Loucy (cell line): ENCODE data around the gene PCBP2.

Source experiments
- H2AFZ ChIP-seq: fragments of 200-600 bp; sonication (generic); 2 replicates; pipeline ENCODE4 v1.6.0; 2016; ENCODE audit warnings: antibody characterized with exemption, mild to moderate bottlenecking, low read length, moderate library complexity
- H3F3A ChIP-seq: fragments of 200-600 bp; 2 replicates; pipeline ENCODE4 v1.6.0; 2016; ENCODE audit warnings: antibody characterized with exemption, low read depth, mild to moderate bottlenecking
- H3K27me3 ChIP-seq: fragments of 200-600 bp; sonication (generic); 2 replicates; pipeline ENCODE4 v1.6.1; 2014; ENCODE audit warnings: low read length, mild to moderate bottlenecking; ENCODE audit not compliant: insufficient read depth, poor library complexity, severe bottlenecking
- H3K36me3 ChIP-seq: fragments of 200-600 bp; sonication (generic); 2 replicates; pipeline ENCODE4 v1.6.1; 2016; ENCODE audit warnings: low read length; ENCODE audit not compliant: insufficient read depth
- H3K4me1 ChIP-seq: fragments of 200-600 bp; sonication (generic); 2 replicates; pipeline ENCODE4 v1.5.1; 2014; ENCODE audit warnings: low read length, mild to moderate bottlenecking; ENCODE audit not compliant: insufficient read depth, poor library complexity, severe bottlenecking
- H3K4me2 ChIP-seq: fragments of 200-600 bp; sonication (generic); 2 replicates; pipeline ENCODE4 v1.6.0; 2014; ENCODE audit warnings: antibody characterized with exemption, low read length, low read depth, mild to moderate bottlenecking; ENCODE audit not compliant: poor library complexity, severe bottlenecking
- H3K4me3 ChIP-seq: fragments of 200-600 bp; sonication (generic); 2 replicates; pipeline ENCODE4 v1.5.1; 2014; ENCODE audit warnings: low read length, mild to moderate bottlenecking, mixed read lengths; ENCODE audit not compliant: poor library complexity, severe bottlenecking
- H3K79me2 ChIP-seq: fragments of 200-600 bp; sonication (generic); 2 replicates; pipeline ENCODE4 v1.6.1; 2014; ENCODE audit warnings: low read length; ENCODE audit not compliant: insufficient read depth
- H3K9ac ChIP-seq: fragments of 200-600 bp; sonication (generic); 2 replicates; pipeline ENCODE4 v1.6.0; 2014; ENCODE audit warnings: mild to moderate bottlenecking, low read depth, low read length, moderate library complexity; ENCODE audit not compliant: poor library complexity, severe bottlenecking
- H3K9me2 ChIP-seq: fragments of 200-600 bp; sonication (generic); replicated peaks from 2 replicates; pipeline ENCODE4 v1.6.1; 2016; ENCODE audit warnings: low read depth, low read length, mixed read lengths
- H3K9me3 ChIP-seq: fragments of 200-600 bp; sonication (generic); 2 replicates; pipeline ENCODE4 v1.6.1; 2014; ENCODE audit warnings: mild to moderate bottlenecking, antibody characterized with exemption, low read length, low read depth; ENCODE audit not compliant: insufficient read depth
- H4K20me1 ChIP-seq: fragments of 200-600 bp; sonication (generic); 2 replicates; pipeline ENCODE4 v1.6.0; 2014; ENCODE audit warnings: antibody characterized with exemption, low read length, mild to moderate bottlenecking; ENCODE audit not compliant: insufficient read depth, poor library complexity, severe bottlenecking
- CTCF ChIP-seq: fragments of 200-600 bp; sonication (generic); conservative IDR thresholded peaks from 2 replicates; pipeline ENCODE4 v1.5.1; 2014; ENCODE audit warnings: mild to moderate bottlenecking, antibody characterized with exemption, low read length
- EZH2phosphoT487 ChIP-seq: fragments of 200-600 bp; IDR thresholded peaks from 2 replicates; pipeline ENCODE4 v1.6.1; 2018; ENCODE audit warnings: antibody characterized with exemption, mild to moderate bottlenecking, moderate library complexity, borderline replicate concordance

PCBP2 gene

GRCh38 chr12:53497461-53497860 lies 45.6 kb downstream of the PCBP2 start:
- peaks cover 21% of the 10 kb centered on the region for H3K79me2 ChIP-seq
- H4K20me1 ChIP-seq: no peaks in the 10 kb centered on the region
- H3K4me2 ChIP-seq: peak overlapping the region; percentile 82
- no peaks in the 10 kb centered on the region for H3K36me3 ChIP-seq
- H3K9ac ChIP-seq: no peak overlapping the region
- no peaks in the 10 kb centered on the region for H3K27me3 ChIP-seq
- H3K4me3 ChIP-seq: no peak overlapping the region
- no peaks in the 10 kb centered on the region for H3K9me3 ChIP-seq
- no peaks in the 10 kb centered on the region for H3F3A ChIP-seq
- peaks cover 49% of the 10 kb centered on the region for H3K4me1 ChIP-seq
- no peaks in the 10 kb centered on the region for H3K9me2 ChIP-seq
- TF ChIP-seq EZH2phosphoT487: no peak
- no peak overlapping the region for H2AFZ ChIP-seq

DNA sequence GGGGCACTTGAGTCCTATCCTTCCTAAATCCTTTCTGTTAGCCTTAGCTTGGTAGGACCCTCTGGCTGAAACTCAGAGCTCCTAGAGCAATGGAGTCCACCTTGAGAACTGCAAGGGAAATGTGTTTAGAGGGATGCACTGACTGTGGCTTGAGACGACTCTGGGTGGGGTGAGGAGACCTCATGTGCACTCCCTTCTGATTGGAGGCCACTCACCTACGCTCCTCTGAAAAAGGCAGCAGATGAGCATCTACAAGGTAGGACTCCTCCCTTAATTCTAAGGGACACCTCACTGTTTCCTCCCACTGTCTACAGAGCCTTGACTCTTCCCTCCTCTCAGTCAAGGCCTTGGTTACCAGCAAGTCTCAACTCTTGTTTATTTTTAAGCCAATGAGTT lies 46.3 kb downstream of the PCBP2 start:
- H4K20me1 ChIP-seq: no peaks in the 10 kb centered on the region
- no peaks in the 10 kb centered on the region for H3K9me3 ChIP-seq
- H3K4me3 ChIP-seq: peak overlapping the region; percentile 93
- no peak for TF ChIP-seq EZH2phosphoT487
- TF ChIP-seq CTCF: no peak
- H3K79me2 ChIP-seq: peaks cover 28% of the 10 kb centered on the region
- H3K9me2 ChIP-seq: no peaks in the 10 kb centered on the region
- peak overlapping the region; percentile 61 for H3K9ac ChIP-seq
- H2AFZ ChIP-seq: no peak overlapping the region
- H3K4me1 ChIP-seq: peaks cover 51% of the 10 kb centered on the region
- no peaks in the 10 kb centered on the region for H3K36me3 ChIP-seq
- H3F3A ChIP-seq: no peaks in the 10 kb centered on the region
- H3K4me2 ChIP-seq: peak overlapping the region; percentile 82
- H3K27me3 ChIP-seq: no peaks in the 10 kb centered on the region

- Histone ChIP-seq H3K79me2 (peaks cover 34% of the 10 kb centered on the region), H2AFZ (peak within 1 kb of the TSS; percentile 73; the same call in 1 of the 2 replicates), H3K4me1 (peaks cover 40% of the 10 kb centered on the region), H3K9me3 (no peaks in the 10 kb centered on the region), H3K36me3 (no peaks in the 10 kb centered on the region), H3F3A (no peaks in the 10 kb centered on the region), H4K20me1 (no peaks in the 10 kb centered on the region), H3K9me2 (no peaks in the 10 kb centered on the region), H3K27me3 (no peaks in the 10 kb centered on the region), H3K9ac (peak within 1 kb of the TSS; percentile 61), H3K4me2 (peak within 1 kb of the TSS; percentile 82), H3K4me3 (peak within 1 kb of the TSS; percentile 93)
- TF ChIP-seq CTCF: peak; percentile 22; the same call in 1 of the 2 replicates
- TF ChIP-seq EZH2phosphoT487: no peak
These were observed 47.6 kb downstream of the PCBP2 start, which contains the start of gene MAP3K12 for GRCh38 chr12:53499266-53500141. TSS of gene MAP3K12 (minus strand) at chr12:53499458. CDS start at chr12:53487391, 12,067 bp downstream.
